ENCODE data around the gene FBXO27. TPM values are rescaled to one million over a fixed set of nuclear protein-coding genes. Genes with fewer than 3 reads are reported as not detected.

The FBXO27 gene
- total and polyA plus RNA-seq, 4 donors, result 2.1 to 5.0 (median 3.7) TPM

GRCh38 chr19:39003796-39004195, 28.6 kb downstream of the FBXO27 start:
- Histone ChIP-seq H3K4me1 (ENCODE audit: control insufficient read depth in 4 of 4, insufficient read depth in 4 of 4, low read length in 3 of 4) (no peaks in the 10 kb centered on the region), H3K36me3 (ENCODE audit: control insufficient read depth in 4 of 4, insufficient read depth in 3 of 4, low read depth in 1 of 4, low read length in 3 of 4) (no peaks in the 10 kb centered on the region), H3K27me3 (ENCODE audit: control insufficient read depth in 4 of 4, insufficient read depth in 4 of 4, low read length in 3 of 4) (no peaks in the 10 kb centered on the region), H3K27ac (ENCODE audit: low read depth in 1 of 2, low read length in 2 of 2) (no peak overlapping the region), H3K9ac (ENCODE audit: low read depth in 1 of 2, low read length in 2 of 2) (no peak overlapping the region), H3K4me3 (ENCODE audit: low read depth in 1 of 3, low read length in 3 of 3) (no peak overlapping the region), H3K9me3 (ENCODE audit: control insufficient read depth in 4 of 4, low read length in 3 of 4) (no peaks in the 10 kb centered on the region)
- no peak for TF ChIP-seq NR2F2 (IDR thresholded peaks at IDR 0.05)
- TF ChIP-seq CTCF (IDR thresholded peaks at IDR 0.05; ENCODE audit: low read depth, low read length, missing input control), result no peak
- no peak for TF ChIP-seq HNF4A (conservative IDR thresholded peaks at IDR 0.05)
- no peak for TF ChIP-seq HNF4G (IDR thresholded peaks at IDR 0.05)
- no peak for TF ChIP-seq ATF3 (IDR thresholded peaks at IDR 0.05)
- TF ChIP-seq RXRA (IDR thresholded peaks at IDR 0.05), result no peak
- no peak for TF ChIP-seq FOXA2 (IDR thresholded peaks at IDR 0.05)
- TF ChIP-seq SP1 (IDR thresholded peaks at IDR 0.05), result no peak
- no peak for TF ChIP-seq JUND (IDR thresholded peaks at IDR 0.05)
- no peak for TF ChIP-seq FOXA1 (IDR thresholded peaks at IDR 0.05)
- no peak for TF ChIP-seq MAX (IDR thresholded peaks at IDR 0.05)
- no peak for TF ChIP-seq RAD21 (IDR thresholded peaks at IDR 0.05)
- TF ChIP-seq TAF1 (conservative IDR thresholded peaks at IDR 0.05), result no peak
- no peak for TF ChIP-seq ZBTB33 (IDR thresholded peaks at IDR 0.05)
- TF ChIP-seq YY1 (IDR thresholded peaks at IDR 0.05), result no peak
- no peak for TF ChIP-seq EGR1 (IDR thresholded peaks at IDR 0.05; ENCODE audit: low read depth in 2 of 2)
- no peak for TF ChIP-seq GABPA (IDR thresholded peaks at IDR 0.05 in 1 of 2, conservative IDR thresholded peaks at IDR 0.05 in 1 of 2)
- TF ChIP-seq REST (IDR thresholded peaks at IDR 0.05), result no peak
- no peak for DNase-seq (ENCODE audit: low spot score)
- WGBS, result 89% methylated on average over 4 of the region's 4 CpGs
